ENCODE results near the gene MTMR6.
A peak's percentile ranks its signal among the peaks of the same experiment; 100 is the strongest.

Gene MTMR6

GRCh38 chr13:25249001-25249543 lies 38.2 kb downstream of the MTMR6 start:
- H3K4me3 Mint-ChIP-seq, result no peak overlapping the region
- H3K36me3 Mint-ChIP-seq (ENCODE audit: low read depth), result peaks cover 46% of the 10 kb centered on the region
- H3K4me1 Mint-ChIP-seq (ENCODE audit: low read depth), result no peaks in the 10 kb centered on the region
- H3K27me3 Mint-ChIP-seq, result no peaks in the 10 kb centered on the region
- no peaks in the 10 kb centered on the region for H3K9me3 Mint-ChIP-seq
- peak overlapping the region; percentile 23 for H3K27ac Mint-ChIP-seq

- Mint-ChIP-seq H3K4me3 (no peak overlapping the region), H3K27me3 (no peaks in the 10 kb centered on the region), H3K9me3 (no peaks in the 10 kb centered on the region), H3K36me3 (ENCODE audit: low read depth) (peaks cover 42% of the 10 kb centered on the region), H3K4me1 (ENCODE audit: low read depth) (no peaks in the 10 kb centered on the region), H3K27ac (no peak overlapping the region)
Measured at GRCh38 chr13:25248071-25248470, 39.2 kb downstream of the MTMR6 start.

GRCh38 chr13:25247360-25247759 lies 39.9 kb downstream of the MTMR6 start:
- H3K27me3 Mint-ChIP-seq, result no peaks in the 10 kb centered on the region
- no peak overlapping the region for H3K27ac Mint-ChIP-seq
- peaks cover 37% of the 10 kb centered on the region for H3K36me3 Mint-ChIP-seq (ENCODE audit: low read depth)
- no peaks in the 10 kb centered on the region for H3K4me1 Mint-ChIP-seq (ENCODE audit: low read depth)
- H3K9me3 Mint-ChIP-seq, result no peaks in the 10 kb centered on the region
- no peak overlapping the region for H3K4me3 Mint-ChIP-seq

- no peak overlapping the region for H3K4me3 Mint-ChIP-seq
Measured at GRCh38 chr13:25244123-25244522, 43.2 kb downstream of the MTMR6 start.

GRCh38 chr13:25242956-25243355 lies 44.3 kb downstream of the MTMR6 start:
- Mint-ChIP-seq H3K27me3 (no peaks in the 10 kb centered on the region), H3K4me3 (no peak overlapping the region), H3K4me1 (ENCODE audit: low read depth) (no peaks in the 10 kb centered on the region), H3K27ac (no peak overlapping the region), H3K36me3 (ENCODE audit: low read depth) (peaks cover 25% of the 10 kb centered on the region), H3K9me3 (no peaks in the 10 kb centered on the region)

More at GRCh38 chr13:25244123-25244522, 43.2 kb downstream of the MTMR6 start:
- Mint-ChIP-seq H3K9me3 (no peaks in the 10 kb centered on the region), H3K4me1 (ENCODE audit: low read depth) (no peaks in the 10 kb centered on the region), H3K27ac (no peak overlapping the region), H3K27me3 (no peaks in the 10 kb centered on the region), H3K36me3 (ENCODE audit: low read depth) (peaks cover 27% of the 10 kb centered on the region)

- Mint-ChIP-seq H3K9me3 (no peaks in the 10 kb centered on the region), H3K36me3 (ENCODE audit: low read depth) (peaks cover 21% of the 10 kb centered on the region), H3K4me1 (ENCODE audit: low read depth) (no peaks in the 10 kb centered on the region), H3K4me3 (no peak overlapping the region), H3K27me3 (no peaks in the 10 kb centered on the region), H3K27ac (no peak overlapping the region)
Measured at GRCh38 chr13:25241007-25241406, 46.3 kb downstream of the MTMR6 start.

GRCh38 chr13:25237083-25237482 lies 50.2 kb downstream of the MTMR6 start:
- Mint-ChIP-seq H3K4me3 (no peak overlapping the region), H3K9me3 (no peaks in the 10 kb centered on the region), H3K27ac (no peak overlapping the region), H3K36me3 (ENCODE audit: low read depth) (no peaks in the 10 kb centered on the region), H3K4me1 (ENCODE audit: low read depth) (no peaks in the 10 kb centered on the region), H3K27me3 (no peaks in the 10 kb centered on the region)

GRCh38 chr13:25233861-25234260 lies 53.4 kb downstream of the MTMR6 start:
- Mint-ChIP-seq H3K27me3 (peaks cover 5% of the 10 kb centered on the region), H3K9me3 (no peaks in the 10 kb centered on the region), H3K27ac (no peak overlapping the region), H3K4me3 (no peak overlapping the region), H3K4me1 (ENCODE audit: low read depth) (no peaks in the 10 kb centered on the region), H3K36me3 (ENCODE audit: low read depth) (no peaks in the 10 kb centered on the region)

- Mint-ChIP-seq H3K4me1 (ENCODE audit: low read depth) (no peaks in the 10 kb centered on the region), H3K27me3 (peaks cover 6% of the 10 kb centered on the region), H3K27ac (no peak overlapping the region), H3K4me3 (no peak overlapping the region), H3K36me3 (ENCODE audit: low read depth) (no peaks in the 10 kb centered on the region), H3K9me3 (no peaks in the 10 kb centered on the region)
Measured at GRCh38 chr13:25232937-25233515, 54.3 kb downstream of the MTMR6 start.

- H3K9me3 Mint-ChIP-seq, result no peaks in the 10 kb centered on the region
- peaks cover 11% of the 10 kb centered on the region for H3K27me3 Mint-ChIP-seq
- no peaks in the 10 kb centered on the region for H3K36me3 Mint-ChIP-seq (ENCODE audit: low read depth)
- no peaks in the 10 kb centered on the region for H3K4me1 Mint-ChIP-seq (ENCODE audit: low read depth)
- H3K4me3 Mint-ChIP-seq, result no peak overlapping the region
- no peak overlapping the region for H3K27ac Mint-ChIP-seq
Measured at GRCh38 chr13:25231517-25231916, 55.8 kb downstream of the MTMR6 start.

- H3K9me3 Mint-ChIP-seq, result no peaks in the 10 kb centered on the region
- H3K27ac Mint-ChIP-seq, result no peak overlapping the region
- peaks cover 13% of the 10 kb centered on the region for H3K27me3 Mint-ChIP-seq
Measured at GRCh38 chr13:25227690-25228089, 59.6 kb downstream of the MTMR6 start.

GRCh38 chr13:25225970-25226369 lies 61.3 kb downstream of the MTMR6 start:
- peaks cover 16% of the 10 kb centered on the region for H3K27me3 Mint-ChIP-seq
- H3K4me1 Mint-ChIP-seq (ENCODE audit: low read depth), result no peaks in the 10 kb centered on the region
- H3K27ac Mint-ChIP-seq, result no peak overlapping the region

More at GRCh38 chr13:25227690-25228089, 59.6 kb downstream of the MTMR6 start:
- no peaks in the 10 kb centered on the region for H3K4me1 Mint-ChIP-seq (ENCODE audit: low read depth)
- no peaks in the 10 kb centered on the region for H3K36me3 Mint-ChIP-seq (ENCODE audit: low read depth)
- no peak overlapping the region for H3K4me3 Mint-ChIP-seq

GRCh38 chr13:25224151-25224550 lies 63.1 kb downstream of the MTMR6 start:
- H3K27me3 Mint-ChIP-seq, result peaks cover 20% of the 10 kb centered on the region
- no peaks in the 10 kb centered on the region for H3K4me1 Mint-ChIP-seq (ENCODE audit: low read depth)
- H3K27ac Mint-ChIP-seq, result no peak overlapping the region
- no peaks in the 10 kb centered on the region for H3K9me3 Mint-ChIP-seq
- no peaks in the 10 kb centered on the region for H3K36me3 Mint-ChIP-seq (ENCODE audit: low read depth)
- H3K4me3 Mint-ChIP-seq, result no peak overlapping the region

More at GRCh38 chr13:25225970-25226369, 61.3 kb downstream of the MTMR6 start:
- Mint-ChIP-seq H3K9me3 (no peaks in the 10 kb centered on the region), H3K36me3 (ENCODE audit: low read depth) (no peaks in the 10 kb centered on the region), H3K4me3 (no peak overlapping the region)

GRCh38 chr13:25222740-25223139 lies 64.5 kb downstream of the MTMR6 start:
- H3K9me3 Mint-ChIP-seq, result no peaks in the 10 kb centered on the region
- H3K4me1 Mint-ChIP-seq (ENCODE audit: low read depth), result no peaks in the 10 kb centered on the region
- no peak overlapping the region for H3K27ac Mint-ChIP-seq
- peaks cover 22% of the 10 kb centered on the region for H3K27me3 Mint-ChIP-seq
- H3K4me3 Mint-ChIP-seq, result no peak overlapping the region
- no peaks in the 10 kb centered on the region for H3K36me3 Mint-ChIP-seq (ENCODE audit: low read depth)

GRCh38 chr13:25218019-25218418 lies 69.3 kb downstream of the MTMR6 start:
- no peaks in the 10 kb centered on the region for H3K9me3 Mint-ChIP-seq
- no peaks in the 10 kb centered on the region for H3K4me1 Mint-ChIP-seq (ENCODE audit: low read depth)
- H3K27me3 Mint-ChIP-seq, result peaks cover 22% of the 10 kb centered on the region
- no peak overlapping the region for H3K27ac Mint-ChIP-seq
- H3K4me3 Mint-ChIP-seq, result no peak overlapping the region
- H3K36me3 Mint-ChIP-seq (ENCODE audit: low read depth), result no peaks in the 10 kb centered on the region

Measured in stimulated activated naive CD8-positive, alpha-beta T cell treated with anti-CD3 and anti-CD28 coated beads, Interleukin-15, Interleukin-2, amounts not matched to agents 100 ng/mL and 50 ng/mL, for 24 hours (primary cell).